GM19023 (cell line): ENCODE results near the gene TBC1D4.

Source experiments
- ATAC-seq: cut with Tn5 transposase; IDR thresholded peaks from one replicate; pipeline ENCODE4 v1.9.1; 2021; ENCODE audit warnings: mild to moderate bottlenecking, moderate library complexity; ENCODE audit not compliant: unreplicated experiment

The TBC1D4 gene, protein sequence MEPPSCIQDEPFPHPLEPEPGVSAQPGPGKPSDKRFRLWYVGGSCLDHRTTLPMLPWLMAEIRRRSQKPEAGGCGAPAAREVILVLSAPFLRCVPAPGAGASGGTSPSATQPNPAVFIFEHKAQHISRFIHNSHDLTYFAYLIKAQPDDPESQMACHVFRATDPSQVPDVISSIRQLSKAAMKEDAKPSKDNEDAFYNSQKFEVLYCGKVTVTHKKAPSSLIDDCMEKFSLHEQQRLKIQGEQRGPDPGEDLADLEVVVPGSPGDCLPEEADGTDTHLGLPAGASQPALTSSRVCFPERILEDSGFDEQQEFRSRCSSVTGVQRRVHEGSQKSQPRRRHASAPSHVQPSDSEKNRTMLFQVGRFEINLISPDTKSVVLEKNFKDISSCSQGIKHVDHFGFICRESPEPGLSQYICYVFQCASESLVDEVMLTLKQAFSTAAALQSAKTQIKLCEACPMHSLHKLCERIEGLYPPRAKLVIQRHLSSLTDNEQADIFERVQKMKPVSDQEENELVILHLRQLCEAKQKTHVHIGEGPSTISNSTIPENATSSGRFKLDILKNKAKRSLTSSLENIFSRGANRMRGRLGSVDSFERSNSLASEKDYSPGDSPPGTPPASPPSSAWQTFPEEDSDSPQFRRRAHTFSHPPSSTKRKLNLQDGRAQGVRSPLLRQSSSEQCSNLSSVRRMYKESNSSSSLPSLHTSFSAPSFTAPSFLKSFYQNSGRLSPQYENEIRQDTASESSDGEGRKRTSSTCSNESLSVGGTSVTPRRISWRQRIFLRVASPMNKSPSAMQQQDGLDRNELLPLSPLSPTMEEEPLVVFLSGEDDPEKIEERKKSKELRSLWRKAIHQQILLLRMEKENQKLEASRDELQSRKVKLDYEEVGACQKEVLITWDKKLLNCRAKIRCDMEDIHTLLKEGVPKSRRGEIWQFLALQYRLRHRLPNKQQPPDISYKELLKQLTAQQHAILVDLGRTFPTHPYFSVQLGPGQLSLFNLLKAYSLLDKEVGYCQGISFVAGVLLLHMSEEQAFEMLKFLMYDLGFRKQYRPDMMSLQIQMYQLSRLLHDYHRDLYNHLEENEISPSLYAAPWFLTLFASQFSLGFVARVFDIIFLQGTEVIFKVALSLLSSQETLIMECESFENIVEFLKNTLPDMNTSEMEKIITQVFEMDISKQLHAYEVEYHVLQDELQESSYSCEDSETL (N-terminal part only)

DNA sequence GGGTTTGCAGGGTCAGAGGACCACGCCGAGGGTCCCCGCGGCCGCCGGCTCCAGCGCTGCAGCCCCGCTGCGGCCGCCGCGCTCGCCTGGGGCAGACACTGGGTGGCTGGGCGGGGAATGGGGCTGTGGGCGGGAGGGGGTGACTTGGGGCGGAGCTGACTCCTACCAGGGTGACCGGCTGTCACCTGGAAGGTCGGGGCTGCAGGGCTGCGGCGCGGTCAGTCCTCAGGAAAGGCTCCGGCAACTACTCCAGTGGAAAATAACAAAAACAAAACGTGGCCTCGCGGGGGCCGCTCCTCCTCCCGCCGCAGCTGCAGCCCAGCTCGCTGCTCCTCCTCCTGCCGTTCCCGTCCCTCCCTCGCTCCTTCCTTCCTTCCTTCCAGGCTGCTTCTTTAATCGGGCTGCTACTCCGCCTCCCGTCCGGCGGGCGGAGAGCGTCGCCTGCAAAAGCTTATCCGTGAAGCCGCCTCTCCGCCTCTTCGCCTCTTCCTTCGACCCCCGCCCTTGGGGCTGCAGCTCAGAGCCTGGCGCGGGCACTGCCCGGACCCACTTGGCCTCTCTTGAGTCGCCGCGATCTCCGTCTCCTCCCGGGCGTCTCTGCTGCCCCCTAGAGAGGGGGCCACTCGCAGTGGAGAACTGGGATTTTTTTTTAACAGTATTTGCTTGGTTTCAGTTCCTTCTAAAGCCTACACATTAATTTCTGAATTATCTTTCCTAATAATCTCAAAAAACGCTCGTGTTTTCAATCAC, at the start of gene TBC1D4:
Gene TBC1D4 (minus strand): TSS at position 100 of the 750 bp plus-strand sequence. CDS start 402 bp downstream, outside the sequence.
- ATAC-seq: peak; percentile 79

GRCh38 chr13:75530549-75530961, 48.6 kb upstream of the TBC1D4 start:
- no peak for ATAC-seq

DNA sequence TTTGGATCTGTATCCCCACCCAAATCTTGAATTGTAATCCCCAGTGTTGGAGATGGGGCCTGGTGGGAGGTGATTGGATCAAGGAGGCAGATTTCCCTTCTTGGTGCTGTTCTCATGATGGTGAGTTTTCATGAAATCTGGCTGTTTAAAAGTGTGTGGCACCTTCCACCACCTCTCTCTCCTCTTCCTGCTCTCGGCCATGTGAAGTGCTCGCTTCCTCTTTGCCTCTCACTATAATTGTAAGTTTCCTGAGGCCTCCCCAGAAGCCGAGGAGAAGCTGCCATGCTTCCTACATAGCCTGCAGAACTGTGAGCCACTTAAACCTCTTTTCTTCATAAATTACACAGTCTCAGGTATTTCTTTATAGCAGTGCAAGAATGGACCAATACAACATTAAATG, 40.0 kb upstream of the TBC1D4 start:
- no peak for ATAC-seq

DNA sequence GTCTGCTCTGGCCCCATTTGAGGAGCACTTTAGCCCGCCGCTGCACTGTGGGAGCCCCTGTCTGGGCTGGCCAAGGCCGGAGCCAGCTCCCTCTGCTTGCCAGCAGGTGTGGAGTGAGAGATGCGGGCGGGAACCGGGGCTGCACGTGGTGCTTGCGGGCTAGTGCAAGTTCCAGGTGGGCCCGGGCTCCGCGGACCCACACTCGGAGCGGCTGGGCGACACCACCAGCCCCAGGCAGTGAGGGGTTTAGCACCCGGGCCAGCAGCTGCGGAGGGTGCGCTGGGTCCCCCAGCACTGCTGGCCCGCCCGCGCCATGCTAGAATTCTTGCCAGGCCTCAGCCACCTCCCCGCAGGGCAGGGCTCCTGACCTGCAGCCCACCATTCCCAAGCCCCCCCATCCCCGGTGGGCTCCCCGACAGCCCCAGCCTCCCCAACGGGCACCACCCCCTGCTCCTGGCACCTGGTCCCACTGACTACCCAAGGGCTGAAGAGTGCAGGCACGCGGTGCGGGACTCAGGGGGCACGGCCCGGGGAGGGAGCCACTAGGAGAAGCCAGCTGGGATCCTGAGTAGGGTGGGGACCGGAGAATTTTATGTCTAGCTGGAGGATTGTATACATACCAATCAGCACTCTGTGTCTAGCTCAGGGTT, 36.6 kb upstream of the TBC1D4 start:
- no peak for ATAC-seq

GRCh38 chr13:75514080-75514995, 32.4 kb upstream of the TBC1D4 start:
- ATAC-seq: no peak

GRCh38 chr13:75513271-75513670, 31.3 kb upstream of the TBC1D4 start:
- no peak for ATAC-seq

DNA sequence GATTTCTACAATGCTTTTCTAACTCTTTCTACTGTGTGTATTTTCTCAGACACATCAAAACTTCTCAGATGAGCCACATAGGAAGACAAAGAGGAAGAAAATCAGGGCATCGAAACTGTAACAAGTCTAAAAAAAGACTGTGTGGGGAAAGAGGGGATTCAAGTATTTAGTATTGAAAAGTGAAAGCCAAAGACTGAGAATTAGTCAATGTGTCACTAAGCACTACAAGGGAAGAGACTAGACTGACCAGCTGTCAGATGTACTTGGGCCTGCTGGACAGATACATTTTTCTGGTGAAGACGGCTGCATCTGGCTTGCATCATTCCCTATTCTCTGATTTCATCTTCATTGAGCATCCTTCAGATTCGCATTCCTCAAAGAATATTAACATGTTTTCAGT, 30.3 kb upstream of the TBC1D4 start:
- ATAC-seq: peak; percentile 86

DNA sequence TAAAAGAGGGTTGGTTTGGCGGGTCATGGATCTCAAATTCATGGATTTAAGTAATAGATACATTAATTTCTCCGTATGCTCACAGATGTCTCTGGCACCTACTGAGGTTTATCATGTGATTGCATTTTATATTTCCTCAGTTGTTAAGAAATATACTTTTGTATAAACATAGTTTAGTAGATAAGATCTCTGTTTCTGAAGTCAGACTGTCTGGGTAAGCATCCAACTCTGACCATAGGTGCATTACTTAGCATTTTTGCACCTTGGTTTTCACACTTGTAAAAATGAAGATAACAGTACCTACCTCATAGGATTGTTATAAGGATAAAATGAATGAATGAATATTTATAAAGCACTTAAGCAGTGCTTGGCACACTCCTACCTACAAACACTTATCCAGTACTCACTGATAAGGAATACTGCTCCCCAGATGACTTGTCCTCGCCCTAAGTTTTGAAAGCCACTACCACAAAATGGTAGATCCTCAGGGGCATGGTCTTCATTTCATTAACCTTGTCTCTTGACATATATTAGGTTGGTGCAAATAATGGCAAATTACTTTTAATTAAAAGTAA, 29.2 kb upstream of the TBC1D4 start:
- ATAC-seq: no peak

GRCh38 chr13:75508002-75508548, 26.1 kb upstream of the TBC1D4 start:
- ATAC-seq: no peak

GRCh38 chr13:75507027-75508001, 25.3 kb upstream of the TBC1D4 start:
- ATAC-seq: no peak

- no peak for ATAC-seq
Observed at GRCh38 chr13:75506018-75506417, 24.0 kb upstream of the TBC1D4 start.

GRCh38 chr13:75505327-75505726, 23.4 kb upstream of the TBC1D4 start:
- no peak for ATAC-seq

GRCh38 chr13:75495938-75496337, 14.0 kb upstream of the TBC1D4 start:
- no peak for ATAC-seq

DNA sequence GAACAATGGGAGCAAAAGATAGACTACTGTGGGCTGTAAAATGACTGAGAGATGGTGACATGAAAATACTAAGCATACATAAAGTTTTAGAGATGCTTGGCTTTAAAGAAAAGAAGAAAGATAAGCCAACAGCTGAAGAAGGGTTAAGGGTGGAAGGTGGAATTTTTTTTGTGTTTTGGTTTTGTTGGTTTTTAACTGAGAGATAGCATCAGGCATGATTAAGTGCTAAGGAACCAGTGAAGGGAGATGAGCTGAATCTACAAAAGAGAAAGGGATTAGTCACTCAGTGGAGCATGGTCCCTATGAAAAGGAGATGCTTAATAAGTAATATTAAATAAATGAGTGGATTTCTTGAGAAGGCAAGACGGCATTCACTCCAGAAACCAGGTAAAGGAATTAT, 12.5 kb upstream of the TBC1D4 start:
- ATAC-seq: no peak

GRCh38 chr13:75493156-75493555, 11.2 kb upstream of the TBC1D4 start:
- ATAC-seq: no peak

GRCh38 chr13:75492389-75492788, 10.4 kb upstream of the TBC1D4 start:
- no peak for ATAC-seq

DNA sequence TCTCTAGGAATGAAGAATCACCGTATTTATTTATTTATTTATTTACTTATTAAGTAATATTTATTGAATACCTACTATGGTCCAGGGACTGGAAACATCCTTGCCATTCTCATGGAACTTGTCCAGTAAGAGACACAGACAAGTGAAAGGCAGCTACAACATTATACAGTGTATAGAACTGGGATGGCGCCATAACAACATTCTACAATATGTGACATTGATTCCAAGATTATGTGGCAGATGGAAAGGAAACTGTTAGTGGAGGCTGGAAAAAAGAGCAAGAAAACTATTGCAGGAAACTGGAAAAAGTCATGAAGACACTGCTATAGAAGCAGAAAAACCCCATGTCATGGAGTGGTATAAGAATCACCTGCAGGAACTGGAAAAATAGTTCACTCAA, 9.4 kb upstream of the TBC1D4 start:
- no peak for ATAC-seq
